Muscle layer of colon (tissue), 2 donors: Measurements from ENCODE around the gene TTC9B.

ENCODE experiments used
- H3K27ac ChIP-seq: one replicate; pipeline ENCODE4 v1.7.0; 2013; ENCODE audit warnings: low read depth, mild to moderate bottlenecking, low read length, moderate library complexity
- H3K27me3 ChIP-seq, 2 donors: one replicate each; pipeline ENCODE4 v1.7.0; 2013; ENCODE audit warnings: low read length in 2 of 2, mild to moderate bottlenecking in 2 of 2; ENCODE audit not compliant: insufficient read depth in 2 of 2, control insufficient read depth in 1 of 2
- H3K36me3 ChIP-seq: one replicate; pipeline ENCODE4 v1.7.0; 2013; ENCODE audit warnings: mild to moderate bottlenecking, low read length; ENCODE audit not compliant: insufficient read depth
- H3K4me1 ChIP-seq: one replicate; pipeline ENCODE4 v1.7.0; 2013; ENCODE audit warnings: mild to moderate bottlenecking, low read length; ENCODE audit not compliant: insufficient read depth
- H3K4me3 ChIP-seq, 2 donors: one replicate each; pipeline ENCODE4 v1.7.0; 2013; ENCODE audit warnings: low read length in 2 of 2, low read depth in 1 of 2, mild to moderate bottlenecking in 1 of 2, moderate library complexity in 1 of 2
- H3K9ac ChIP-seq: one replicate; pipeline ENCODE4 v1.7.0; 2013; ENCODE audit warnings: low read length
- H3K9me3 ChIP-seq: one replicate; pipeline ENCODE4 v1.7.0; 2013; ENCODE audit warnings: mild to moderate bottlenecking, low read length
- donor health status: abdominal sarcoma.
- donor health status: Adenocarcinoma of cecum.

The TTC9B gene

GRCh38 chr19:40237791-40238190 is 19.6 kb upstream of the TTC9B start:
- Histone ChIP-seq H3K4me3 (no peak overlapping the region), H3K36me3 (peaks cover 80% of the 10 kb centered on the region), H3K27me3 (no peaks in the 10 kb centered on the region), H3K9ac (no peak overlapping the region), H3K4me1 (no peaks in the 10 kb centered on the region), H3K9me3 (no peaks in the 10 kb centered on the region), H3K27ac (no peak overlapping the region)

- H3K9ac ChIP-seq, result no peak overlapping the region
- no peaks in the 10 kb centered on the region for H3K9me3 ChIP-seq
- H3K27ac ChIP-seq, result no peak overlapping the region
- peaks cover 70% of the 10 kb centered on the region for H3K36me3 ChIP-seq
- no peaks in the 10 kb centered on the region for H3K4me1 ChIP-seq
- no peak overlapping the region for H3K4me3 ChIP-seq
- H3K27me3 ChIP-seq, result no peaks in the 10 kb centered on the region
Measured at GRCh38 chr19:40236366-40236765, 18.2 kb upstream of the TTC9B start.

GRCh38 chr19:40236026-40236355 is 17.8 kb upstream of the TTC9B start:
- H3K4me3 ChIP-seq, result no peak overlapping the region
- H3K4me1 ChIP-seq, result no peaks in the 10 kb centered on the region
- no peaks in the 10 kb centered on the region for H3K9me3 ChIP-seq
- peaks cover 66% of the 10 kb centered on the region for H3K36me3 ChIP-seq
- no peaks in the 10 kb centered on the region for H3K27me3 ChIP-seq
- no peak overlapping the region for H3K9ac ChIP-seq
- H3K27ac ChIP-seq, result no peak overlapping the region

- H3K36me3 ChIP-seq, result peaks cover 61% of the 10 kb centered on the region
- H3K9ac ChIP-seq, result no peak overlapping the region
Measured at GRCh38 chr19:40235238-40236025, 17.2 kb upstream of the TTC9B start.

GRCh38 chr19:40234429-40235237 is 16.4 kb upstream of the TTC9B start:
- no peak overlapping the region for H3K4me3 ChIP-seq
- H3K9me3 ChIP-seq, result no peaks in the 10 kb centered on the region
- no peak overlapping the region for H3K27ac ChIP-seq
- H3K27me3 ChIP-seq, result no peaks in the 10 kb centered on the region
- H3K4me1 ChIP-seq, result no peaks in the 10 kb centered on the region
- H3K9ac ChIP-seq, result no peak overlapping the region
- peaks cover 53% of the 10 kb centered on the region for H3K36me3 ChIP-seq

More at GRCh38 chr19:40235238-40236025, 17.2 kb upstream of the TTC9B start:
- Histone ChIP-seq H3K27ac (no peak overlapping the region), H3K27me3 (no peaks in the 10 kb centered on the region), H3K4me1 (no peaks in the 10 kb centered on the region), H3K9me3 (no peaks in the 10 kb centered on the region), H3K4me3 (no peak overlapping the region)

GRCh38 chr19:40233811-40234389 is 15.7 kb upstream of the TTC9B start:
- peaks cover 46% of the 10 kb centered on the region for H3K36me3 ChIP-seq
- H3K27me3 ChIP-seq, result no peaks in the 10 kb centered on the region
- no peak overlapping the region for H3K4me3 ChIP-seq
- H3K9me3 ChIP-seq, result no peaks in the 10 kb centered on the region
- no peak overlapping the region for H3K27ac ChIP-seq
- no peaks in the 10 kb centered on the region for H3K4me1 ChIP-seq
- H3K9ac ChIP-seq, result no peak overlapping the region

GRCh38 chr19:40232949-40233810 is 15.0 kb upstream of the TTC9B start:
- no peak overlapping the region for H3K9ac ChIP-seq
- no peak overlapping the region for H3K4me3 ChIP-seq
- H3K27ac ChIP-seq, result no peak overlapping the region
- no peaks in the 10 kb centered on the region for H3K4me1 ChIP-seq
- H3K9me3 ChIP-seq, result no peaks in the 10 kb centered on the region
- H3K27me3 ChIP-seq, result no peaks in the 10 kb centered on the region
- H3K36me3 ChIP-seq, result peaks cover 39% of the 10 kb centered on the region

GRCh38 chr19:40232479-40232878 is 14.3 kb upstream of the TTC9B start:
- no peaks in the 10 kb centered on the region for H3K27me3 ChIP-seq
- no peak overlapping the region for H3K27ac ChIP-seq
- H3K9me3 ChIP-seq, result no peaks in the 10 kb centered on the region
- H3K36me3 ChIP-seq, result peaks cover 33% of the 10 kb centered on the region
- H3K4me3 ChIP-seq, result no peak overlapping the region
- H3K4me1 ChIP-seq, result no peaks in the 10 kb centered on the region
- no peak overlapping the region for H3K9ac ChIP-seq

GRCh38 chr19:40231544-40232424 is 13.6 kb upstream of the TTC9B start:
- H3K9ac ChIP-seq, result no peak overlapping the region
- no peaks in the 10 kb centered on the region for H3K4me1 ChIP-seq
- H3K4me3 ChIP-seq, result no peak overlapping the region
- peaks cover 0 to under 1% of the 10 kb centered on the region in 2 donors for H3K27me3 ChIP-seq
- peaks cover 29% of the 10 kb centered on the region for H3K36me3 ChIP-seq
- no peak overlapping the region for H3K27ac ChIP-seq
- no peaks in the 10 kb centered on the region for H3K9me3 ChIP-seq

- H3K4me1 ChIP-seq, result peaks cover 5% of the 10 kb centered on the region
- H3K27ac ChIP-seq, result no peak overlapping the region
- H3K4me3 ChIP-seq, result no peak overlapping the region
- no peak overlapping the region for H3K9ac ChIP-seq
- peaks cover 22% of the 10 kb centered on the region for H3K36me3 ChIP-seq
- H3K27me3 ChIP-seq, result peaks cover 0 to 8% of the 10 kb centered on the region in 2 donors
- H3K9me3 ChIP-seq, result no peaks in the 10 kb centered on the region
Measured at GRCh38 chr19:40231057-40231456, 12.9 kb upstream of the TTC9B start.
